Mesendoderm (in vitro differentiated cells): Measurements from ENCODE around the gene PDP2.

Experiments
- DNase-seq: peaks from one replicate; pipeline ENCODE4 v3.0.0; 2013
- H2AK5ac ChIP-seq: 2 replicates; pipeline ENCODE4 v1.6.1; 2013; ENCODE audit warnings: low read length, inconsistent platforms
- H2BK120ac ChIP-seq: 2 replicates; pipeline ENCODE4 v1.6.1; 2013; ENCODE audit warnings: low read depth, mild to moderate bottlenecking, low read length, moderate library complexity, mixed read lengths
- H2BK15ac ChIP-seq: replicated peaks from 2 replicates; pipeline ENCODE4 v1.6.1; 2013; ENCODE audit warnings: low read depth, mild to moderate bottlenecking, moderate library complexity
- H2BK5ac ChIP-seq: 2 replicates; pipeline ENCODE4 v1.6.1; 2013; ENCODE audit warnings: low read length, inconsistent platforms
- H3K18ac ChIP-seq: 2 replicates; pipeline ENCODE4 v1.6.1; 2013; ENCODE audit warnings: mild to moderate bottlenecking, low read length, mixed read lengths
- H3K23ac ChIP-seq: one replicate; pipeline ENCODE4 v1.6.1; 2013; ENCODE audit warnings: low read length
- H3K27ac ChIP-seq: 2 replicates; pipeline ENCODE4 v1.5.1; 2013; ENCODE audit warnings: low read depth, mild to moderate bottlenecking, inconsistent platforms, low read length, moderate library complexity
- H3K27me3 ChIP-seq: 2 replicates; pipeline ENCODE4 v1.6.1; 2013; ENCODE audit warnings: low read length, control low read depth, mild to moderate bottlenecking, inconsistent platforms; ENCODE audit not compliant: insufficient read depth, poor library complexity
- H3K36me3 ChIP-seq: 2 replicates; pipeline ENCODE4 v1.6.1; 2013; ENCODE audit warnings: low read length, inconsistent platforms; ENCODE audit not compliant: control insufficient read depth, insufficient read depth
- H3K4ac ChIP-seq: one replicate; pipeline ENCODE4 v1.6.1; 2013; ENCODE audit warnings: low read depth, mild to moderate bottlenecking, low read length, moderate library complexity
- H3K4me1 ChIP-seq: 2 replicates; pipeline ENCODE4 v1.6.1; 2013; ENCODE audit warnings: low read depth, low read length, inconsistent platforms; ENCODE audit not compliant: control insufficient read depth
- H3K4me2 ChIP-seq: 2 replicates; pipeline ENCODE4 v1.6.1; 2013; ENCODE audit warnings: low read length
- H3K4me3 ChIP-seq: 2 replicates; pipeline ENCODE4 v1.5.1; 2013; ENCODE audit warnings: mild to moderate bottlenecking, low read length
- H3K56ac ChIP-seq: one replicate; pipeline ENCODE4 v1.6.1; 2013; ENCODE audit warnings: low read length
- H3K79me1 ChIP-seq: 2 replicates; pipeline ENCODE4 v1.6.1; 2013; ENCODE audit warnings: low read length, inconsistent platforms
- H3K79me2 ChIP-seq: 2 replicates; pipeline ENCODE4 v1.6.1; 2013; ENCODE audit warnings: mild to moderate bottlenecking, low read length; ENCODE audit not compliant: control insufficient read depth, insufficient read depth
- H3K9ac ChIP-seq: 2 replicates; pipeline ENCODE4 v1.6.1; 2013; ENCODE audit warnings: low read length, inconsistent platforms
- H4K5ac ChIP-seq: one replicate; pipeline ENCODE4 v1.6.1; 2013; ENCODE audit warnings: low read length
- H4K8ac ChIP-seq: one replicate; pipeline ENCODE4 v1.6.1; 2013; ENCODE audit warnings: low read depth, mild to moderate bottlenecking, control low read depth, low read length, moderate library complexity
- WGBS: extraction: QIAGEN DNeasy Blood & Tissue Kit; methylation state at CpG from one replicate; pipeline ENCODE4 v1.1.7; 2013; ENCODE audit warnings: low lambda C conversion rate, missing lambda C conversion rate; ENCODE audit not compliant: insufficient coverage; ENCODE audit errors: extremely low coverage; 5-methylcytosine and 5-hydroxymethylcytosine counted together

PDP2 gene

GRCh38 chr16:66845791-66846221 lies 34.5 kb upstream of the PDP2 start:
- H3K4me1 ChIP-seq = no peaks in the 10 kb centered on the region
- no peak overlapping the region for H3K4ac ChIP-seq
- H2BK5ac ChIP-seq = no peak overlapping the region
- H3K9ac ChIP-seq = no peak overlapping the region
- no peak overlapping the region for H2AK5ac ChIP-seq
- H3K4me2 ChIP-seq = no peak overlapping the region
- H2BK120ac ChIP-seq = no peak overlapping the region
- no peak overlapping the region for H3K18ac ChIP-seq
- H3K27ac ChIP-seq = no peak overlapping the region
- no peak overlapping the region for H2BK15ac ChIP-seq
- no peak overlapping the region for H3K23ac ChIP-seq
- no CpG with 5 or more reads among the region's 9 CpGs for WGBS
- H3K79me1 ChIP-seq = no peaks in the 10 kb centered on the region
- no peaks in the 10 kb centered on the region for H3K36me3 ChIP-seq
- no peak overlapping the region for H3K56ac ChIP-seq
- no peak overlapping the region for H3K4me3 ChIP-seq
- no peak overlapping the region for H4K5ac ChIP-seq
- no peak overlapping the region for H4K8ac ChIP-seq
- H3K79me2 ChIP-seq = no peaks in the 10 kb centered on the region
- H3K27me3 ChIP-seq = peaks cover 23% of the 10 kb centered on the region
- no peak for DNase-seq

- peaks cover 23% of the 10 kb centered on the region for H3K27me3 ChIP-seq
These were observed 34.0 kb upstream of the PDP2 start for GRCh38 chr16:66846266-66846665.

GRCh38 chr16:66846831-66847230 lies 33.5 kb upstream of the PDP2 start:
- no CpG with 5 or more reads among the region's 6 CpGs for WGBS
- Histone ChIP-seq H3K56ac (no peak overlapping the region), H2BK5ac (no peak overlapping the region), H3K9ac (no peak overlapping the region), H3K27me3 (peaks cover 23% of the 10 kb centered on the region), H3K79me2 (no peaks in the 10 kb centered on the region), H2BK120ac (no peak overlapping the region), H2BK15ac (no peak overlapping the region), H3K4me3 (no peak overlapping the region), H3K23ac (no peak overlapping the region), H3K27ac (no peak overlapping the region), H3K18ac (no peak overlapping the region), H4K8ac (no peak overlapping the region), H3K79me1 (no peaks in the 10 kb centered on the region), H4K5ac (no peak overlapping the region), H3K4ac (no peak overlapping the region), H3K4me1 (no peaks in the 10 kb centered on the region), H2AK5ac (no peak overlapping the region), H3K36me3 (no peaks in the 10 kb centered on the region), H3K4me2 (no peak overlapping the region)
- no peak for DNase-seq

More at GRCh38 chr16:66846266-66846665, 34.0 kb upstream of the PDP2 start:
- H3K4me1 ChIP-seq = no peaks in the 10 kb centered on the region
- no peak overlapping the region for H4K5ac ChIP-seq
- no peak overlapping the region for H4K8ac ChIP-seq
- no peaks in the 10 kb centered on the region for H3K36me3 ChIP-seq
- no peaks in the 10 kb centered on the region for H3K79me2 ChIP-seq
- H3K56ac ChIP-seq = no peak overlapping the region
- no peak overlapping the region for H2AK5ac ChIP-seq
- no peak overlapping the region for H3K4ac ChIP-seq
- H2BK120ac ChIP-seq = no peak overlapping the region
- H3K4me3 ChIP-seq = no peak overlapping the region
- H2BK15ac ChIP-seq = no peak overlapping the region
- no CpG with 5 or more reads among the region's 1 CpG for WGBS
- DNase-seq = no peak
- H3K79me1 ChIP-seq = no peaks in the 10 kb centered on the region
- no peak overlapping the region for H3K4me2 ChIP-seq
- H3K27ac ChIP-seq = no peak overlapping the region
- H2BK5ac ChIP-seq = no peak overlapping the region
- no peak overlapping the region for H3K18ac ChIP-seq
- no peak overlapping the region for H3K23ac ChIP-seq
- H3K9ac ChIP-seq = no peak overlapping the region

GRCh38 chr16:66847533-66848067 lies 32.7 kb upstream of the PDP2 start:
- no peak overlapping the region for H3K9ac ChIP-seq
- no peak overlapping the region for H2BK5ac ChIP-seq
- no peak overlapping the region for H4K8ac ChIP-seq
- no CpG with 5 or more reads among the region's 6 CpGs for WGBS
- H3K79me1 ChIP-seq = no peaks in the 10 kb centered on the region
- H4K5ac ChIP-seq = no peak overlapping the region
- no peak overlapping the region for H3K4me2 ChIP-seq
- H3K79me2 ChIP-seq = no peaks in the 10 kb centered on the region
- no peak overlapping the region for H3K4me3 ChIP-seq
- H2BK120ac ChIP-seq = no peak overlapping the region
- H3K27me3 ChIP-seq = peaks cover 23% of the 10 kb centered on the region
- no peak overlapping the region for H3K18ac ChIP-seq
- no peak overlapping the region for H3K27ac ChIP-seq
- H3K36me3 ChIP-seq = no peaks in the 10 kb centered on the region
- H3K4me1 ChIP-seq = no peaks in the 10 kb centered on the region
- H2AK5ac ChIP-seq = no peak overlapping the region
- H3K56ac ChIP-seq = no peak overlapping the region
- no peak overlapping the region for H2BK15ac ChIP-seq
- no peak overlapping the region for H3K4ac ChIP-seq
- no peak overlapping the region for H3K23ac ChIP-seq
- DNase-seq = no peak

DNA sequence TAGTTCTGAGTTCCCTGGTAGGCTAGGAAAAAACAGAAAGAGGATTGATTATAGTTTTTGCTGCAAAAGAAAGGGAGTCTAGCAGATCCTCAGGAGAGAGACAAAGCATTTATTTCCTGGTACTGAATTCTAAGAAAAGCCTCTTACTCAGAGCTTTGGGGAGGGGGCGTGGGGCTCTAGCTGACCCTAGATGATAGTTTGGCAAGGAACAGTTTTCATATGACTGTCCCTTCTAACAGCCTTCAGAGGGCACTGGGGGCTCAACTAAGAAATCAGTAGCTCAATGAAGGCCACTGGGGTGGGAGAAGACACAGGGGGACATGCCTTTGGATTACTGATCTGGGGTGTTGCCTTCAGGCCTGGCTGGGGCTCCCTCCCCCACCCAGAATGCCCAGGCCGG lies 32.1 kb upstream of the PDP2 start:
- Histone ChIP-seq H3K4ac (no peak overlapping the region), H3K23ac (no peak overlapping the region), H3K4me1 (no peaks in the 10 kb centered on the region), H3K27me3 (peaks cover 23% of the 10 kb centered on the region), H3K9ac (no peak overlapping the region), H2AK5ac (no peak overlapping the region), H3K4me3 (no peak overlapping the region), H3K27ac (no peak overlapping the region), H3K79me1 (no peaks in the 10 kb centered on the region), H3K79me2 (no peaks in the 10 kb centered on the region), H3K56ac (no peak overlapping the region), H2BK15ac (no peak overlapping the region), H3K4me2 (no peak overlapping the region), H4K8ac (no peak overlapping the region), H4K5ac (no peak overlapping the region), H2BK120ac (no peak overlapping the region), H2BK5ac (no peak overlapping the region), H3K18ac (no peak overlapping the region), H3K36me3 (no peaks in the 10 kb centered on the region)
- DNase-seq = no peak
- WGBS = no CpG with 5 or more reads among the region's 2 CpGs

GRCh38 chr16:66849021-66849420 lies 31.3 kb upstream of the PDP2 start:
- H3K56ac ChIP-seq = no peak overlapping the region
- DNase-seq = no peak
- no peak overlapping the region for H3K23ac ChIP-seq
- no peak overlapping the region for H3K18ac ChIP-seq
- no peak overlapping the region for H2BK15ac ChIP-seq
- H3K79me2 ChIP-seq = no peaks in the 10 kb centered on the region
- peaks cover 18% of the 10 kb centered on the region for H3K27me3 ChIP-seq
- H4K8ac ChIP-seq = no peak overlapping the region
- H3K4me1 ChIP-seq = no peaks in the 10 kb centered on the region
- no peaks in the 10 kb centered on the region for H3K36me3 ChIP-seq
- H3K79me1 ChIP-seq = no peaks in the 10 kb centered on the region
- H2BK5ac ChIP-seq = no peak overlapping the region
- H2AK5ac ChIP-seq = no peak overlapping the region
- no peak overlapping the region for H4K5ac ChIP-seq
- H3K9ac ChIP-seq = no peak overlapping the region
- H3K4ac ChIP-seq = no peak overlapping the region
- H3K4me2 ChIP-seq = no peak overlapping the region
- WGBS = no CpG with 5 or more reads among the region's 2 CpGs
- no peak overlapping the region for H3K27ac ChIP-seq
- no peak overlapping the region for H3K4me3 ChIP-seq
- no peak overlapping the region for H2BK120ac ChIP-seq
